Left lung (tissue), 10 donors: Measurements from ENCODE around the gene GNA12. TPM values are rescaled to one million over a fixed set of nuclear protein-coding genes. Genes with fewer than 3 reads are reported as not detected.
"Not testable (repeated sequence)": the region's sequence is repeated elsewhere in the genome, so short reads cannot be mapped to it uniquely, and the experiment has no call there.

ENCODE experiments used
- ATAC-seq: fragments of 200-7000 bp; cut with Tn5 transposase; one replicate; pipeline ENCODE4 v1.9.1; 2020; ENCODE audit warnings: moderate library complexity
- DNase-seq, 4 donors: peaks; one replicate each; pipeline ENCODE4 v3.0.0-alpha.2; 2013 to 2020
- H3K27ac ChIP-seq, 2 donors: fragments of 200-600 bp; sonication (generic) in 1 of 2; one replicate each; pipeline versions ENCODE4 v1.5.0 to v1.8.0; 2020 to 2021
- H3K27me3 ChIP-seq, 2 donors: fragments of 200-600 bp; sonication (generic) in 1 of 2; one replicate each; pipeline versions ENCODE4 v1.5.0 to v1.8.0; 2020 to 2021
- H3K36me3 ChIP-seq, 2 donors: fragments of 200-600 bp; sonication (generic) in 1 of 2; one replicate each; pipeline versions ENCODE4 v1.5.0 to v1.8.0; 2020 to 2021
- H3K4me1 ChIP-seq, 2 donors: fragments of 200-600 bp; one replicate each; pipeline ENCODE4 v1.8.0; 2021
- H3K4me3 ChIP-seq, 2 donors: fragments of 200-600 bp; sonication (generic) in 1 of 2; one replicate each; pipeline versions ENCODE4 v1.5.0 to v1.8.0; 2020 to 2021; ENCODE audit warnings: mild to moderate bottlenecking in 1 of 2
- H3K9me3 ChIP-seq, 2 donors: fragments of 200-600 bp; sonication (generic) in 1 of 2; one replicate each; pipeline versions ENCODE4 v1.5.0 to v1.8.0; 2020 to 2021
- intact Hi-C, 2 donors: fragments of 100-400 bp; cut with DNase I; formaldehyde crosslinking; loops; one replicate each; pipeline versions ENCODE4 v1.11.2 to v1.14.2; 2022
- polyA plus RNA-seq, 6 donors: library from polyadenylated mRNA; unstranded; fragments of 120-200 nt; gene quantifications; one replicate each; pipeline ENCODE4 v1.2.1, GENCODE V29; 2013; ENCODE audit not compliant: insufficient read length in 6 of 6
- total RNA-seq, 2 donors: library from RNA; stranded (reverse); fragmentation: NEBNext Ultra II Directional; extraction: Animal tissue kit (Norgen Biotek cat#: 25700); gene quantifications; one replicate each; pipeline ENCODE4 v1.2.1, GENCODE V29; 2021
- TF ChIP-seq, protein P1 (sequence below), 2 donors: fragments of 200-600 bp; sonication (generic) in 1 of 2; IDR thresholded peaks; one replicate each; pipeline versions ENCODE4 v1.5.0 to v1.8.0; 2021; ENCODE audit warnings: antibody characterized with exemption in 2 of 2
- donor health status: DM: no; HTN: yes; CAD: no.
- donor health status: DM: no; HTN: no; CAD: no.

Gene GNA12
- total and polyA plus RNA-seq, 8 donors, result 48.7 to 67.5 (median 55.1) TPM

DNA sequence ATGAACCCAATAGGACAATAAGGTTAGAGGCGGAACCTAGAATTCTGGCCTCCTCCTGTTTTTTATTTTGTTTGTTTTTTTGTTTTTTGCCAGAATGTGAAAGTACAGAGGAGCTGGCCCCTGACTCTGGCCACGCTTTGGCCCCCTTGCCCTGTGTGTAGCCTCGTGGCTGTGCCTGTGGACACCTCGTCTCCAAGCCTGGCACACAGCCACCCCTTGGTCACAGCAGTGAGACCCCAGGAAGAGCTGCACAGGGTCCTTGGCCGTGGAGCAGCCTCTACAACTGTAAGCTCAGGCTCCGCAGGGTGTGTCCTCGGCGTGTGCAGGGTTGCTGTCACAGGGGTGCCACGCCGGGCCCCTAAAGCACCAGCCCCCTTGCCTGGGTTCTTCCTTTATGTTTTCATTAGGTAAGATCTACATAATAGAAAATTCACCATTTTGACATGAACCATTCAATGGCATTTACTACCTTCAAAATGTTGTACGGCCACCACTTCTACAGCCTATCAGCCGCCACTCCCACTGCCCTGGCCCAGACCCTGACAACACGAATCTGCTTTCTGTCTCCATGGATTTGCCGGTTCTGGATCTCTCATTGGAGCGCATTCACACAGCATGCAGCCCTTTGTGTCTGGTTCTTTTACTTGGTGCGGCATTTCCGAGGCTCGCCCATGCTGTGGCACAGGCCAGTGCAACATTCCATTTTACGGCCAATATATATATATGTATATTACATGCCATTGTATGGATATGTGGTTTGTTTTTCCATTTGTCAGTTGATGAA is 105.2 kb downstream of the GNA12 start:
- no peak overlapping the region for H3K4me3 ChIP-seq
- H3K4me1 ChIP-seq, result peaks cover 3 to 47% of the 10 kb centered on the region in 2 donors
- no peak for ATAC-seq
- H3K27me3 ChIP-seq, result no peaks in the 10 kb centered on the region
- no peak overlapping the region for H3K27ac ChIP-seq
- TF ChIP-seq, protein P1, sequence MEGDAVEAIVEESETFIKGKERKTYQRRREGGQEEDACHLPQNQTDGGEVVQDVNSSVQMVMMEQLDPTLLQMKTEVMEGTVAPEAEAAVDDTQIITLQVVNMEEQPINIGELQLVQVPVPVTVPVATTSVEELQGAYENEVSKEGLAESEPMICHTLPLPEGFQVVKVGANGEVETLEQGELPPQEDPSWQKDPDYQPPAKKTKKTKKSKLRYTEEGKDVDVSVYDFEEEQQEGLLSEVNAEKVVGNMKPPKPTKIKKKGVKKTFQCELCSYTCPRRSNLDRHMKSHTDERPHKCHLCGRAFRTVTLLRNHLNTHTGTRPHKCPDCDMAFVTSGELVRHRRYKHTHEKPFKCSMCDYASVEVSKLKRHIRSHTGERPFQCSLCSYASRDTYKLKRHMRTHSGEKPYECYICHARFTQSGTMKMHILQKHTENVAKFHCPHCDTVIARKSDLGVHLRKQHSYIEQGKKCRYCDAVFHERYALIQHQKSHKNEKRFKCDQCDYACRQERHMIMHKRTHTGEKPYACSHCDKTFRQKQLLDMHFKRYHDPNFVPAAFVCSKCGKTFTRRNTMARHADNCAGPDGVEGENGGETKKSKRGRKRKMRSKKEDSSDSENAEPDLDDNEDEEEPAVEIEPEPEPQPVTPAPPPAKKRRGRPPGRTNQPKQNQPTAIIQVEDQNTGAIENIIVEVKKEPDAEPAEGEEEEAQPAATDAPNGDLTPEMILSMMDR (IDR thresholded peaks at IDR 0.05), result no peak
- H3K9me3 ChIP-seq, result no peaks in the 10 kb centered on the region
- no peaks in the 10 kb centered on the region for H3K36me3 ChIP-seq
- no peak for DNase-seq
- intact Hi-C loops, result no loop called here

- intact Hi-C loops, result no loop called here
- H3K27ac ChIP-seq, result no peak overlapping the region
- TF ChIP-seq, protein P1 (IDR thresholded peaks at IDR 0.05), result no peak
- H3K4me3 ChIP-seq, result no peak overlapping the region
- peak; percentile 29 for ATAC-seq
- H3K9me3 ChIP-seq, result peaks cover 0 to 4% of the 10 kb centered on the region in 2 donors
- peaks cover 5 to 57% of the 10 kb centered on the region in 2 donors for H3K4me1 ChIP-seq
- no peaks in the 10 kb centered on the region for H3K27me3 ChIP-seq
- DNase-seq, result peak in 1 of 4 donors; percentile 73
- H3K36me3 ChIP-seq, result no peaks in the 10 kb centered on the region
These were observed 106.2 kb downstream of the GNA12 start for GRCh38 chr7:2737771-2738540.

DNA sequence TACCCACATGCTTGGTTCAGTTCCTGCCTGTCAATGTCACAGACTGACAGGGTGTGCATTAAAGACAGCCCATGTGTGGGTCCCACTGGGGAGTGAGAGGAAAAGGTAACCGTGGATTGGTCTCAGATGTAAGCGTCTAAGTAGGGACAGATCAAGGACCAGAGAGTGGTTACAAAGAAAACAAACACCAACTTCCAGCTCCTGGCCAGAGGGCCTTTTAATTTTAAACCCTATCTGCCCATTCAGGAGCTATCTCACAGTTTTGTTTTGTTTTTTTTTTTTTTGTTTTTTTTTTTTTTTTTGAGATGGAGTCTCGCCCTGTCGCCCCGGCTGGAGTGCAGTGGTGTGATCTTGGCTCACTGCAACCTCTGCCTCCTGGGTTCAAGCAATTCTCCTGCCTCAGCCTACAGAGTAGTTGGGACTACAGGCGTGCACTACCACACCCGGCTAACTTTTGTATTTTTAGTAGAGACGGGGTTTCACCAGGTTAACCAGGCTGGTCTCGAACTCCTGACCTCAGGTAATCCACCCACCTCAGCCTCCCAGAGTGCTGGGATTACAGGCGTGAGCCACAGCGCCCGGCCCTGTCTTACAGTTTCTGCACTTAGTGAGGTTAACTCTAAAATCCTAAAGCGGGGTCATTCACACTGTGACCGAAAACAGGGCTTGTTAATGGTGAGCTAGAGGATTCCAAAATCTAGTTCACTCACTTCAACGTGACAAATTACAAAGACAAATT is 106.9 kb downstream of the GNA12 start:
- H3K27me3 ChIP-seq, DNase-seq, H3K36me3 ChIP-seq, H3K27ac ChIP-seq, intact Hi-C loops, H3K4me3 ChIP-seq, H3K9me3 ChIP-seq, ATAC-seq: not testable (repeated sequence)
- H3K4me1 ChIP-seq, result peaks cover 5 to 60% of the 10 kb centered on the region in 2 donors

DNA sequence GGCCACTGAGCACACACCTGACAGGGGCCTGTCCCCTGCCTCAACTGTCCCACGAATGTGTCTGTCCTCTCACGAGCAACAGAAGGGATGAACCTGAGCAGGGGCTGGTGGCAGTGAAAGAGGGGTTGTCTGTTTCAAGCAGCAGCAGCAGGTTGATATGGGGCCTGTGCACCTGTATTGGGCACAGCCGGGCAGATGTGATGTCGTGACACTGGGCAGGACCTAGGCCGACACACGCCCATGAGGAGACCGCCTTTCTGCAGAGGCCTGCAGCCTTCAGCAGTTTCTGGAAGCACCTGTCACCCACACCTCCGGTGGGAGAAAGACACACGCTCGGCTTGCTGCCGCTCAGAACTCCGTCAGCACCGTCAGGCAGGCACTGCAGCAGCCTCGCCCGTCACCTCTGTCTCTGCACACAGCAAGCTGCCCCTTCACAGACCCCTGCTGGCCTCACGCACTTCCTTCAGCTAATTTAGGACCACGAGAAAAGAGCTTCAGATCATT is 107.6 kb downstream of the GNA12 start:
- DNase-seq, result peak in 1 of 4 donors; percentile 51
- Histone ChIP-seq H3K9me3 (peaks cover 0 to 4% of the 10 kb centered on the region in 2 donors), H3K4me1 (peaks cover 5 to 60% of the 10 kb centered on the region in 2 donors), H3K27ac (no peak overlapping the region), H3K27me3 (no peaks in the 10 kb centered on the region), H3K4me3 (no peak overlapping the region), H3K36me3 (no peaks in the 10 kb centered on the region)
- intact Hi-C loops, result no loop called here
- TF ChIP-seq, protein P1 (IDR thresholded peaks at IDR 0.05), result no peak
- no peak for ATAC-seq

- Histone ChIP-seq H3K9me3 (peaks cover 0 to 4% of the 10 kb centered on the region in 2 donors), H3K4me1 (peaks cover 5 to 60% of the 10 kb centered on the region in 2 donors), H3K4me3 (no peak overlapping the region), H3K27me3 (no peaks in the 10 kb centered on the region), H3K36me3 (peaks cover 0 to 7% of the 10 kb centered on the region in 2 donors), H3K27ac (no peak overlapping the region)
- DNase-seq, result no peak
- ATAC-seq, result no peak
- TF ChIP-seq, protein P1 (IDR thresholded peaks at IDR 0.05), result no peak
- intact Hi-C loops, result no loop called here
These were observed 108.4 kb downstream of the GNA12 start for GRCh38 chr7:2735744-2736143.
